ENCODE data around the gene SNAI3. TPM values are rescaled to one million over a fixed set of nuclear protein-coding genes. Genes with fewer than 3 reads are reported as not detected.

Gene SNAI3
- total RNA-seq: not detected

DNA sequence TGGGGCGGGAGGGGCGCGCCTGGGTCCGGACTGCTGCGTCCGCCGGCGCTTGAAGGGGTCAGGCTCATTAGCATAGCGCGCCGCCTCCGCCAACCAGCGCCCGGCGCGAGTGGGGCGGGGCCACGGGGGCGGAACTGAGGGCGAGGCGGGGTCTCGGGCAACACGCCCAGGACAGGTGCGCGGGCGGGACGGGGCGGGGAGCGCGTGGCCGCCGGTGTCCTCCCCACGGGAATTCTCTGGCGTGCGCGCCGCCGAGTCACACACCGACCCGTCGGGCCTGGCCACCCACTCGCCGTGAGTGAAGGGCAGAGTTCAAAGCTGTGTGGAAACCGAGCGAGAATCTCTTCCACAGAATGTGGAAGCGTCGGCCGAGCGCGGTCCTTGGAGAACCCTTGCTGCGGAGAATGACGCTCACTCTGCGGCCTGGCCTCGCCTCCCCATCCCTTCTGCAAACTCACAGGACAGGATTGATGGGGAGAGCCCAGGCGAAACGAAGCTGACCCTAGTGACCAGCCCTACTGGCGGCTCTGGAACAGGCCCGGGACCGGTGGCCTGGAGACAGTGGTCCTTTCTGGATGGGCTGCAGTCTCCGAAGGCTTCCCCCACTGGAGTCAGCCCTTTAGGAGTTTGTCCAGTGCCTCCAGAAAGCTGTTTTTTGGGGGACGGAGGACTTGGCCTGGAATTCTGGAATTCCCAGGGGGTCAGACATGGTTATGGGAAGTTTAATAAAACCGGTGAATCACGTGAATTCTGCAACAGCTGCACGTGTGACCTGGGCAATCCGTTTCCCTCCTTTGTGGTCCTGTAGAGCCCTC is at the start of gene SNAI3:
SNAI3 (minus strand) TSS at position 69 of the 815 bp plus-strand sequence. CDS start 101 bp downstream, outside the sequence.

GRCh38 chr16:88706229-88706964 is 20.1 kb upstream of the SNAI3 start, which contains the start of the genes CTU2 and RNF166:
TSS of gene CTU2 (plus strand) at chr16:88706503. CDS start at chr16:88706531, 28 bp downstream.
TSS of gene RNF166 (minus strand) at chr16:88706408. CDS start at chr16:88706325, 83 bp downstream.

DNA sequence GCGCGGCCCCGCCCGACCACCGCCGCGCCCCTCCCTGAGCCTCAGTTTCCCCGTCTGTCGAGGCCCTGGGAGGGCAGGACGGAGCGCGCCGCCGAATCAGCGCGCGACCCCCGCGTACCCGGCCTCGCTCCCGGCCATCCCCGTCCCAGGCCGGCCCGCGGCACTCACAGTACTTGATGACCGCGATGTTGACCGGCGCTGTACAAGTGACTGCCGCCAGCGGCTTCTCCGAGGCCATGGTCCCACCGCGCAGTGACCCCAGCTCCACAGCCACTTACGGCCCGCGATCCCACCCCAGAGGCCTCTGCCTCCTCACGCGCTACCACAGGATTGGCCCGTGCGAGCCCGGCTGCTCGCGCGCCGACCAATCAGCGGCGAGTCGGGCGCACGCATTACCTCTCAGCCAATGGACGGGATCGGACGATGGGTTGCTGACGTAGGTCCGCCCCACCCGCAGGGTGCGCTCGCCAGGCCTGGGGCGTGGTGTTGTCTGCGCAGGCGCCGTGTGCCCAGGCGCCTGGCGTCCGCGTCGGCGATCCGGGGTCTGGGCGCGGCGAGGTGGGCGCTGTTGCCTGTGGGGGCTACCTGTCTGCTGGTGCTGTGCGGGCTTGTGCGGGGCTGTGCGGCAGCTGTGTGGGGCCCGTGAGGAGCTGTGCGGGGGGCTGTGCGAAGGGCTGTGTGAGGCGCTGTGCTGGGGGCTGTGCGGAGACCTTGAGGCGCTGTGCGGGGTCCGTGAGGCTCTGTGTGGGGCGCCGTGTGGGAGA is 23.3 kb downstream of the SNAI3 start, which contains the start of gene MVD:
MVD (minus strand) TSS at position 249 of the 764 bp plus-strand sequence; CDS start at position 238, 11 bp downstream.

DNA sequence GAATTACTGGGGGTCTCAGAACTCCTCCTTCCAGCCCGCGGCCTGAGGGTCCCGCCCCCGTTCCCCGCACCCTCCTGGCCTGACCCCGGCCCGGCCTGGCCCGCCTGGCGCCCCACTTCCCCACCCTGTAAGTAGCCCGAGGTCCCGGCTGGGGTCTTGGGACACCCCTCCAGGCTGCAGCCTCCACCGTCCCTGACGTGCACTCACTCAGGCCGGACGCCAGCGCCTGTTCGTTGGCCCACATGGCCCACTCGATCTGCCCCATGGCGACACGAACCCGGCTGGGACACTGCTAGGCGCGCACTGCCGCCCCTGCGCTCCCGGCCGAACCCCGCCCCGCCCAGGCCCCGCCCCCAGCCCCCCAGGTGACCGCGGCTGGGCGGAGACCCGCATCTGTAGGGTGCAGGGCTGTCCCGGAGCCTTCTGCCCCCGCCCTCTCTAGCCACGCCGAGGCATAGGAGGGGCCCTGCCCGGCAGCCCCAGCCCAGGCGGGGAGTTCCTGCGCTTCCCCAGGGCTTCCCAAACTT is 35.5 kb downstream of the SNAI3 start, which contains the start of gene CYBA:
CYBA (minus strand) TSS at position 305 of the 527 bp plus-strand sequence; CDS start at position 265, 40 bp downstream.

DNA sequence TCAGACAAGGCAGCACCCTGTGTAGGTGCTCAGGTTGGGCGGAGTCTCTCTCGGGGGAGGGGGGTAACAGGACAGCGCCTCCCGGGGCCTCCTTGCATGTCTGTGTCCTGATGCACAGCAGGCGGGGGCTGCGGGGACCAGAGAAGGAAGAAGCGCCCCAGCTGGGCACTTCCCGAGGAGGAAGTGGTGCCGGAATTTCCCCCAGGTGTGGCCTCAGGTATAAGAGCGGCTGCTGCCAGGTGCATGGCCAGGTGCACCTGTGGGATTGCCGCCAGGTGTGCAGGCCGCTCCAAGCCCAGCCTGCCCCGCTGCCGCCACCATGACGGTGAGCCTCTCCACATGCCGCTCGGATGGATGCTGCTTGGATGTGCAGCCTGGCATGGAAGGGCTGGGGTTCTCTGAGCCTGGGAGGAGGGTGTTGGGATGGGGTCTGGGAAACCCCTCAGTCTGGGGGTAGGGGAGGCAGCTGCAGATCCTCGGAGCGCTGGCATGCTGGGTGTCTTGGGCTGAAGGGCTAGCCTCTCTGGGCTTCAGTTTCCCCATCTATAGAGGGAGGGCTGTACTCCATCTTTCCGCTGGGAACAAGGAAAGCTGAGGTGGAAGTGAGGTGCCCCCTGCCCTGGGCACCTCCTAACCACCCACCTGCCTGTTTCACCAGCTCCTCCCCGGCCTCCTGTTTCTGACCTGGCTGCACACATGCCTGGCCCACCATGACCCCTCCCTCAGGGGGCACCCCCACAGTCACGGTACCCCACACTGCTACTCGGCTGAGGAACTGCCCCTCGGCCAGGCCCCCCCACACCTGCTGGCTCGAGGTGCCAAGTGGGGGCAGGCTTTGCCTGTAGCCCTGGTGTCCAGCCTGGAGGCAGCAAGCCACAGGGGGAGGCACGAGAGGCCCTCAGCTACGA is 47.7 kb downstream of the SNAI3 start, which contains the start of gene IL17C:
IL17C (plus strand) TSS at position 250 of the 908 bp plus-strand sequence; CDS start at position 320, 70 bp downstream.

Other genes with a start within 250 kb of the SNAI3 start
- 1.4 TPM for gene ZFPM1, start 233.2 kb downstream of the SNAI3 start, total RNA-seq
- gene ZC3H18, start 116.1 kb downstream of the SNAI3 start, total RNA-seq: 19.8 TPM
- gene IL17C, start 47.9 kb downstream of the SNAI3 start, total RNA-seq: not detected
- gene CYBA, start 35.5 kb downstream of the SNAI3 start, total RNA-seq: 28.8 TPM
- gene MVD, start 23.4 kb downstream of the SNAI3 start, total RNA-seq: 45.7 TPM
- gene RNF166, start 19.9 kb upstream of the SNAI3 start, total RNA-seq: 10.8 TPM
- gene CTU2, start 20.0 kb upstream of the SNAI3 start, total RNA-seq: 14.3 TPM
- 7.8 TPM for gene PIEZO1, start 98.7 kb upstream of the SNAI3 start, total RNA-seq
- gene CDT1, start 117.3 kb upstream of the SNAI3 start, total RNA-seq: 7.8 TPM
- 15.0 TPM for gene APRT, start 125.4 kb upstream of the SNAI3 start, total RNA-seq
- 17.5 TPM for gene GALNS, start 170.4 kb upstream of the SNAI3 start, total RNA-seq
- gene TRAPPC2L, start 170.6 kb upstream of the SNAI3 start, total RNA-seq: 35.8 TPM
- not detected for gene PABPN1L, start 180.2 kb upstream of the SNAI3 start, total RNA-seq